Activated CD4-positive, CD25-positive, alpha-beta regulatory T cell treated with anti-CD3 and anti-CD28 coated beads, Interleukin-2, amount 50 U/mL, for 72 hours (primary cell): ENCODE measurements around the gene RABAC1.
"Not testable (repeated sequence)": the region's sequence is repeated elsewhere in the genome, so short reads cannot be mapped to it uniquely, and the experiment has no call there.

Experiments used
- DNase-seq: peaks from one replicate; pipeline ENCODE4 v3.0.0; 2021

RABAC1 gene

DNA sequence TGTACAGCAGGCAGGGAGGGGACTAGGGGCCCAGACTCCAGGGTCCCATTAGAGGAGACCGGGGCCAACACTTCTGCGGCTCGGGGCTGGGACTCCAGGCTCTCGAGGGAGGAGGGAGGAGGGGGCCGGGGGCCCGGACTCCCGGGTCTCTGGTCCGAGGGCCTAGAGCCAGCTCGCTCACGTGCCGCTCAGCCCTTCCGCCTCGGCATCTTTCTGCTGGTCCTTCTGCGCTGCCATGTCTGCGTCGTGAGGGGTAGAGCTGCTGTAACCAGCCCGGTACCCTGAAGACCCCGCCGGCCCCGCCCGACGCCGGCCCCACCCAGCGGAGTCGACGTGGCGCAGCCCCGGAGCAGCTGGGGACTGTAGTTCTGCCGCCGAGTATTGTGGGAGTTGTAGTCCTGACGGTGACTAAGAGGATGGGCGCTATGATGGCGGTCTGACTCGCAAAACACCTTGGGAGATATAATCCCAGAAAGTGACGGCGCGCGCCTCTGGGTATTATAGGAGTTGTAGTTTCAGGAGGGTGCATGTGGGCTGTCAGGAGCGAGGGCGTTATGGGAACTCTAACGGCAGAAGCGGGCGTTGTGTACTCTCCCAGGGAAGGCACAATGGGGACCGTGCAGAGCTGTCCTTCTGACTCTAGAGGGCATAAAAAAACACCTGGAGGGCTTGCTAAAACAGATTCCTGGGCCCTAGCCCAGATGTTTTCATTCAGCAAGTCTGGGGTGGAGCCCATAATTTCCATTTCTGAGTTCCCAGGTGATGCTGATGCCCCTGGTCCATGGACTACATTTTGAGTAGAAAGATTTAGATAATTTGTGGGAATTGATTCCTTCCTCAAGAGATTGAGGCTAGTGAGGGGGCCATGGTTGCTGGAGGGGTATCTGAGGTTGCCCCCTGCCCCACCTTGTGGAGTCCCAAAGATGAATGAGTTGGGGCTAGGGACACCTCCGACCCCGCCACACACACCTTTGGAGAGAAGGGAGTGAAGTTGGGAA lies at the start of gene RABAC1:
Gene RABAC1, minus strand, starts transcription at position 266 of the 998 bp plus-strand sequence. Its CDS starts 29 bp downstream, at position 237.
- DNase-seq, result peak; percentile 81

GRCh38 chr19:42006569-42006968 lies 47.4 kb upstream of the RABAC1 start:
- no peak for DNase-seq

- DNase-seq, result no peak
These were observed 46.4 kb upstream of the RABAC1 start for GRCh38 chr19:42005504-42005903.

DNA sequence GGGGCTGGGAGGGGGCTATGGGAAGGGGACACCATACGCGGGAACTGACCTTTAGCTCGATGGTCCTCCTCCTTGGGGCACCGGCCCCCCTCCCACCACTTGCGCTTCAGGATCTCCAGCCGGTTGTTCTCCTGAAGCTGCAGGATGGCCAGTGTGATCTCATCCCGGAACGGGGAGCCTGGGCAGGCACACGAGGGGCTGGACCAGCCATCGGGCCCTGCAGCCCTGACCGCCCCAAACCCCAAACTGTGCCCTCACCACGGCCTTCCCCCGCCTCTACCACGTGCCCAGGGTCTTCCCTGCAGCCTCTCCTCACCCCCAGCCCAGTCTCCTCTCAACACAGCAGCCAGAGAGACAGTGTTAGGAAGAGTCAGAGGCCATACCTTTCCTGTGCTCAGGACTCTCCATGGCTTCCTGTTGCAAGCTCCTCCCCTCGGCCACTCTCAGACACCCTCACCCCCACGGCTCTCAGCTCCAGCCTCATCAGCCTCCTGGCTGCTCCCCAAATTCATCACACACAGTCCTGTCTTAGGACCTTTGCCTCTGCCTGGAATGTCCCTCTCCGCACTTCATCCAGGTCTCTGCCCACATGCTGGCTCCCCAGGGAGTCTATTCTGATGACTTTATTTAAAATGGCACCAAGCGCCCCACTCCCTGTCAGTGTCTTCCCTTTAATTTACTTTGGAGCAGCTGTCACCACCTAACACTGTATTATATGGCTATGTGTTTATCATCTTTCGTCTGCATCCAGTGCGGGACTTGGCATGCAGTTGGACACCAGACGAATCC lies 44.6 kb upstream of the RABAC1 start:
- no peak for DNase-seq

GRCh38 chr19:41999878-42000208 lies 40.7 kb upstream of the RABAC1 start:
- no peak for DNase-seq

DNA sequence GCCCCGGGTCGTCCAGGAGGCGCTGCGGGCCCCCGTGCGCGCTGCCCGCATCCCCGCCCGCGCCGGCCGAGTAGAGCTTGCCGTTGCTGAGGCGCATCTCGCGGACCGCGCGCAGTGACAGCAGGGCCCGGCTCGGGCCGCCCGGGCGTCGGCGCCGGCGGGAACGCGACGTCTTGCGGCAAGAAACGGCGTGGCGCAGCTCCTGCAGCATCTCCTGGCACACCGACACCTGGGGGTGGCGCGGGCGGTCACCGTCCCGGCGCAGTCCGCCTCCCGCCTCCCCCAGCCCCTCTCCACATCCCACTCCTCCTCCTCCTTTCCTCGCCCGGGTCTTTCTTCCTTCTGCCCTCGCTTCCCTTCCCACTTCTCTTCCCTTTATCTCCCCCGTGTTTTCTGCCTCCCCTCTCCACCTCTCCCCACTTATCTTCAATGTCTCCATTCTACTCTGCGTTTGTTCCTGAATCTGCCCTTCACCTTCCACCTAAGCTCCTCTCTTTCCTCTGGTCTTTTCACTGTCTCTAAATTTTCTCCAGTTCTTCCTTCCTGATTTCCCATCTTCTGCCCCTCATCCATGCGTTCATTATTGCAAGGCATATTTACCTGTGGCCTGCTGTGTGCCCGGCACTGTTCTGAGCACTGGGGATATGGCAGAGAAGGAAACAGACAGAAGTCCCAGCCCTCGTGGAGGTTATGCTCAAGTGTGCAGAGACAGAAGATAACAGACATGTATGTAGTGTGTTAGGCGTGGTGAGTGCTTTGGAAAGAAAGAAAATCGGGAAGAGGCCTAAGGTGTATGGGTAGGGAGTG lies 40.2 kb upstream of the RABAC1 start:
- no peak for DNase-seq

GRCh38 chr19:41998246-41999020 lies 39.3 kb upstream of the RABAC1 start:
- DNase-seq, result peak; percentile 53

DNA sequence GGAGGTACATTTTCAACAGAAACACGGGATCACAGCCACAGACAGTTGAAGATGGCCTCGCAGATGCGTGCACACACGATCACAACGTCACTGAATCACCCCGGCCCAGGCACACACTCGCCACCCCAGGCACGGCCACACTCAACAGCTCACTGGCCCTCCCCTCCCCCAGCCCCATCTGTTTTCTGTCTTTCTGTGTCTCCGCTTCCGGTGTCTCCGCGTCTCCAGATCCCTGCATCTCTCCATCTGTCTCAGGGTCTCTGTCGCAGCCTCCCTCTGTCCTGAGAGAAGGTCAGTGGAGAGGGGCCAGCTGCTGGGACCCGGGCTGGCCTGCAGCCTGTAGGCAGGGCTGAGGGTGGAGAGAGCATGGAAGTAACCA lies 38.7 kb upstream of the RABAC1 start:
- DNase-seq, result no peak

DNA sequence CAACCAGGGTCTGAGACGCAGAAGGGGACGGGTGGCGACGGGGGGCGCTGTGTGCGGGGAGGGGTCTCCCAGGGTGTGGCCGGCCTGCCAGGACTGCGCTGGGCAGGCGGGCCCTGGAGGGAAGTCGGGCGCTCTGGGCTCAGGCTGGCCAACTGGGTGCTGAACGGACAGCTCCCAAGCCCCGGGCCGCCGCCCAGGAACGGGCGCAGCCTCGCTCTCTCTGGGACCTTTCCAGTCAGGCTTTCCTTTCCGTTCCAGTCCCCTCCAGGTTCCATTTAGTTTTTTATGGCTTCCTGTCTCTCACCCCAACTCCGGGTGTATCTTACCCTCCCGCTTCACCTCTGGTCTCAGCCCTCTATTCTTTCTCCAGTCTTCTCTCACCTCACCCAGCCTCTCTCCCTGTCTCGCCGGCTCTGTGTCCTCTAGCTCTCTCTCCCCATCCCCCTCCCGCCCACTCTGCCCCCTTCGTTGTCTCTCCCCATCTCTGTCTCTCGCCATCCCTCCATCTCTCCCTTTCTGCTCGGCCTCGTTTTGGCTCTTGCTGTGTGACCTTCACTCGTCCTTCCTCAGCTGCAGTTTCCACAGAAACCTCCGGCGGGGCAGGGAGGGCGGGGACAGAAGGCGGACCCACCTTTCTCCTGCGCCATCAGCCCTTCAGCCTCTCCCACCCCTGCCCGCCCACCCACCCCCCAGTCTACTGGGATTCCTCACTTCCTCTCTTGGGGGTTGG lies 38.2 kb upstream of the RABAC1 start:
- peak; percentile 46 for DNase-seq

- DNase-seq, result no peak
These were observed 37.1 kb upstream of the RABAC1 start for GRCh38 chr19:41995959-41996797.

- no peak for DNase-seq
These were observed 36.2 kb upstream of the RABAC1 start for GRCh38 chr19:41994994-41995958.

DNA sequence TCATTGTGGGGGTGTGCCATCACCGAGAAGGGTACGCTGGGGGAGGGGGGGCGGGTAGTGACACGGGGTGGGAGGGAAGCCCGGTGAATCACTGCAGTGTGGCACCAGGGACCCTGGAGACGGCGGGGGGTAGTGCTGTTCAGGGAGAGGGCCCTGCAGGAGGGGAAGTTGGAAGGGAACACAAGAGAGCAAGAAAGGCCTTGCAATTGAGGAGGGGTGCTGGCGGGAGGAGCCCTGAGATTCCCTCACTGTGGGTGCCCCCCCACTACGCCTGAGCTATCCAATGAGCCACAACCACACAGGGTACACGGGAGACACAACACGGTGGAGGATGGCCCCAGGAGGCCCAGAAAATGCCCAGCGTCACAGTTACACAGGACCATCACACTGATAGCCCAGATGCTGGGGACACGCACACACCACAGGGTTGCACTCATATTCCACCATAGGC lies 35.4 kb upstream of the RABAC1 start:
- DNase-seq, result no peak

DNA sequence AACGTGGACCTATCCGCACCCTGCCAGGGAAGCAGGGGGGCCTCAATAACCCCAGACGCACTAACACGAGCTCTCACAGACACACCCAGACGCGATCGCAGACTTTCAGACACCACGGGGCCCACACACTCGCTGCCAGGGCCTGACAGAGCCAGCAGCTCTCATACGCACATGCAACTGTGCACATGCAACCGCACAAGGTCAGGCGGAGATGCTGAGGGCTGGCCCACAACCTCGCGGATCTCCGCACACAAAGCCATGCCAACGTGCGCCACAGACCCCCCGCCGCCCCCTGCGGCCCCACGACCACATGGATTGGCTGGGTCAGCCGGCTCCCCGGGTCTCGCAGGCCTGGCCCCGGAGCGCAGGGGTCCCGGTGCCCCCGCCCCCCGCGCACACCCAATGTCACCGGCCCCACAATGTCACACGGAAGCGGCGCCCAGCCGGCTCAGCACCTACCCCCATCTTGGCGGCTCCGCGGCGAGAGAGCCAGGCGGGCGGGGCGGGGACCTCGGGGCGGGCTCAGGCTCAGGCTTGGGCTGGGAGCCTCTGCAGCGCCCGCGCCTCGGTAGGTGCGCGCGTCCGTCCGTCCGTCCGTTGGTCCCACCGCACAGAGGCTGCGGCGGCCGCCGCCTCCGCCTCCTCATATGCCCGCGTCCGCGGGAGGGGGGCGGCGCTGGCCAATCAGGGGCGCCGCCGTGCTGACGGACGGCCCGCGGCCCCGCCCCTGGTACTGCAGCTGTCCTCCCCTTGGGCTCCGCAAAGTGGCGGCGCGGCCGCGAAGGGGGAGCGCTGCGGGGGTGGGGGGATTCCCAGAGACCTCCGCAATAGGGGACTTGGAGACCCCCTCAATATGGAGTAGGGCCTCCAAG lies 34.7 kb upstream of the RABAC1 start, which contains the start of gene ATP1A3:
Gene ATP1A3, minus strand, starts transcription at position 619 of the 872 bp plus-strand sequence. Its CDS starts 154 bp downstream, at position 465.
- peak; percentile 71 for DNase-seq

GRCh38 chr19:41991925-41992569 lies 32.9 kb upstream of the RABAC1 start:
- DNase-seq, result not testable (repeated sequence)

DNA sequence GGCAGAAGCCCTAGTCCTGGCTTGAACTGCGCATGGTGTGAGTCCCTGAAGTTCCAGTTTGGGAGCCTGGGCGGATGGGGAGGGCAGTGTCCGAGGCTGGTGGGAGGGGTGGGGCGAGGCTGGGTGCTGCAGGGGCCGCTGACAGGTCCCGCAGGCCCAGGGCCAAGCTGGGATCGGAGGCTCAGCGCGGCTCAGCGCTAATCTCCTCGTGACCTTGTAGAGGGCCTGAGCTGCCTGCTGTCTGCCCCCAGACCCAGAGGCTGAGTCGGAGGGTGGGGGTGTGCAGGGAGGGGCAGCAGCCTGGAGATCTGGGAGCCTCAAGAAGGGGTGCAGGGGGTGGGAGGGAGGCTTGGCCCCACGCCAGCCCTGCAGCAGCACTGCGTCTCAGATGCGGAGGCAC lies 31.9 kb upstream of the RABAC1 start:
- DNase-seq, result no peak

GRCh38 chr19:41990615-41991014 lies 31.5 kb upstream of the RABAC1 start:
- DNase-seq, result no peak

DNA sequence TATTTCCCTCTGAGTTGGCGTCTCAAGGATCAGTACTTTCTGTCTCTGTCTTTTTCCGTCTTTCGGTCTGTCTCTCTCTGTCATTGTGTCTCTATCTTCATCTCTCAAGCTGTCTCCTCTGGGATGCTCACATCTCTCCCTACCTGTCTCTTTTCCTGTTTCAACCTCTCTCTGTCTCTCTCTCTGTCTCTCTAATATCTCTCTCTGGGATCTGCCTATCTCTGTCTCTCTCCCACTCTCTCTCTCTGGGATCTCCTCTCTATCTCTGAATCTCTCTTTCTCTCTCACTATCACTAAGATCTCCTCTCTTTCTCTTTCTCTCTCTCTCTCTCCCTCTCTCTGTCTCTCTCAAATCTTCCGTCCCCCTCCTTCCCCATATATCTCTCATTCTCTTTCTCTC lies 30.9 kb upstream of the RABAC1 start:
- no peak for DNase-seq
